Endodermal cell (in vitro differentiated cells): ENCODE measurements around the gene SELENOW. TPM values are rescaled to one million over a fixed set of nuclear protein-coding genes. Genes with fewer than 3 reads are reported as not detected.

Experiments
- DNase-seq: peaks from one replicate; pipeline ENCODE4 v3.0.0-alpha.2; 2017
- H3K27ac ChIP-seq: 2 replicates; pipeline ENCODE4 v1.5.1; 2013; ENCODE audit warnings: mild to moderate bottlenecking, low read depth, low read length, moderate library complexity
- H3K27me3 ChIP-seq: 2 replicates; pipeline ENCODE4 v1.6.1; 2013; ENCODE audit warnings: mild to moderate bottlenecking, low read length, moderate library complexity; ENCODE audit not compliant: insufficient read depth, control insufficient read depth, poor library complexity, severe bottlenecking
- H3K36me3 ChIP-seq: 2 replicates; pipeline ENCODE4 v1.7.0; 2013; ENCODE audit warnings: mild to moderate bottlenecking, low read length, moderate library complexity; ENCODE audit not compliant: control insufficient read depth, insufficient read depth
- H3K4me1 ChIP-seq: one replicate; pipeline ENCODE4 v1.7.0; 2013; ENCODE audit warnings: low read length; ENCODE audit not compliant: control insufficient read depth, insufficient read depth
- H3K4me3 ChIP-seq: 2 replicates; pipeline ENCODE4 v1.5.1; 2013; ENCODE audit warnings: mild to moderate bottlenecking, low read length, moderate library complexity
- H3K9ac ChIP-seq: 2 replicates; pipeline ENCODE4 v1.6.1; 2013; ENCODE audit warnings: mild to moderate bottlenecking, low read length, moderate library complexity; ENCODE audit not compliant: poor library complexity, severe bottlenecking; ENCODE audit errors: extremely low read depth
- H3K9me3 ChIP-seq: 2 replicates; pipeline ENCODE4 v1.6.1; 2013; ENCODE audit warnings: mild to moderate bottlenecking, low read length, moderate library complexity; ENCODE audit not compliant: control insufficient read depth
- H3K27ac Mint-ChIP-seq: 2 replicates; pipeline ENCODE4 v1.8.0; 2020; ENCODE audit warnings: mixed read lengths
- H3K27me3 Mint-ChIP-seq: 2 replicates; pipeline ENCODE4 v1.8.0; 2021; ENCODE audit warnings: mild to moderate bottlenecking, mixed read lengths; ENCODE audit not compliant: insufficient read depth
- H3K36me3 Mint-ChIP-seq: 2 replicates; pipeline ENCODE4 v1.8.0; 2020; ENCODE audit warnings: low read depth, mixed read lengths
- H3K4me1 Mint-ChIP-seq: 2 replicates; pipeline ENCODE4 v1.8.0; 2020; ENCODE audit warnings: mixed read lengths
- H3K4me3 Mint-ChIP-seq: 2 replicates; pipeline ENCODE4 v1.8.0; 2020; ENCODE audit warnings: mild to moderate bottlenecking, moderate library complexity, mixed read lengths
- H3K9me3 Mint-ChIP-seq: 2 replicates; pipeline ENCODE4 v1.8.0; 2020; ENCODE audit warnings: mild to moderate bottlenecking, mixed read lengths
- CTCF ChIP-seq: fragments of 200-600 bp; sonication (generic); conservative IDR thresholded peaks from 2 replicates; pipeline ENCODE4 v1.5.0; 2021; ENCODE audit warnings: antibody characterized with exemption, mild to moderate bottlenecking
- WGBS, 2 experiments: methylation state at CpG; one replicate each; pipeline versions ENCODE4 v1.1.5 to v1.1.7; 2013; ENCODE audit warnings: missing lambda C conversion rate in 2 of 2, mixed read lengths in 1 of 2; ENCODE audit not compliant: insufficient coverage in 1 of 2, insufficient read length in 1 of 2; 5-methylcytosine and 5-hydroxymethylcytosine counted together
- total RNA-seq, 2 donors: library from RNA; stranded (reverse); fragmentation: NEBNext Ultra II Directional in 1 of 2; extraction: Animal tissue kit (Norgen Biotek cat#: 25700) in 1 of 2; gene quantifications; 2 replicates in 1 of 2; 3 replicates in 1 of 2; pipeline ENCODE4 v1.2.1, GENCODE V29; 2021

Gene SELENOW
- total RNA-seq, 2 donors from 2014 or later: 404 to 410 TPM

- Mint-ChIP-seq H3K4me1 (peaks cover 5% of the 10 kb centered on the region), H3K27me3 (peaks cover 2% of the 10 kb centered on the region), H3K4me3 (no peak overlapping the region), H3K9me3 (peaks cover 6% of the 10 kb centered on the region), H3K27ac (no peak overlapping the region), H3K36me3 (peaks cover 3% of the 10 kb centered on the region)
- TF ChIP-seq CTCF: no peak
- no peak for DNase-seq
- Histone ChIP-seq H3K9ac (no peak overlapping the region), H3K36me3 (no peaks in the 10 kb centered on the region), H3K27ac (no peak overlapping the region), H3K27me3 (no peaks in the 10 kb centered on the region), H3K4me1 (no peaks in the 10 kb centered on the region), H3K4me3 (no peak overlapping the region), H3K9me3 (peaks cover 5% of the 10 kb centered on the region)
- 75 to 76% methylated on average over 9 to 14 of the region's 14 CpGs for WGBS, 2 experiments
Measured at GRCh38 chr19:47797996-47798903, 19.7 kb downstream of the SELENOW start.

- Mint-ChIP-seq H3K27ac (no peak overlapping the region), H3K9me3 (peaks cover 6% of the 10 kb centered on the region), H3K4me1 (peaks cover 5% of the 10 kb centered on the region), H3K36me3 (peaks cover 3% of the 10 kb centered on the region), H3K27me3 (peaks cover 2% of the 10 kb centered on the region), H3K4me3 (no peak overlapping the region)
- Histone ChIP-seq H3K4me1 (no peaks in the 10 kb centered on the region), H3K27ac (no peak overlapping the region), H3K4me3 (no peak overlapping the region), H3K9ac (no peak overlapping the region), H3K27me3 (no peaks in the 10 kb centered on the region), H3K36me3 (no peaks in the 10 kb centered on the region), H3K9me3 (peaks cover 5% of the 10 kb centered on the region)
- DNase-seq: no peak
- no peak for TF ChIP-seq CTCF
- WGBS, 2 experiments: 93% methylated on average over 3 to 4 of the region's 4 CpGs
Measured at GRCh38 chr19:47798904-47799266, 20.4 kb downstream of the SELENOW start.

- peaks cover 5% of the 10 kb centered on the region for H3K9me3 ChIP-seq
- H3K36me3 ChIP-seq: no peaks in the 10 kb centered on the region
- Mint-ChIP-seq H3K4me3 (no peak overlapping the region), H3K27ac (no peak overlapping the region), H3K36me3 (peaks cover 3% of the 10 kb centered on the region), H3K9me3 (peaks cover 6% of the 10 kb centered on the region), H3K27me3 (peaks cover 2% of the 10 kb centered on the region), H3K4me1 (peaks cover 5% of the 10 kb centered on the region)
- no peaks in the 10 kb centered on the region for H3K4me1 ChIP-seq
- no peak for DNase-seq
- no peak for TF ChIP-seq CTCF
- 89 to 93% methylated on average over 3 to 4 of the region's 4 CpGs for WGBS, 2 experiments
- H3K4me3 ChIP-seq: no peak overlapping the region
- no peak overlapping the region for H3K9ac ChIP-seq
- no peak overlapping the region for H3K27ac ChIP-seq
- H3K27me3 ChIP-seq: no peaks in the 10 kb centered on the region
Measured at GRCh38 chr19:47801270-47801669, 22.8 kb downstream of the SELENOW start.
